Activated naive CD8-positive, alpha-beta T cell treated with anti-CD3 and anti-CD28 coated beads, Interleukin-2, amount 50 U/mL, for 24 hours (primary cell): ENCODE measurements around the gene INSM2.

ENCODE experiments used
- ATAC-seq: fragments of 150-1000 bp; cut with Tn5 transposase; one replicate; pipeline ENCODE4 v1.10.0; 2021
- DNase-seq: peaks from one replicate; pipeline ENCODE4 v3.0.0; 2021
- H3K27ac Mint-ChIP-seq: one replicate; pipeline ENCODE4 v1.8.0; 2021; ENCODE audit warnings: mild to moderate bottlenecking, mixed read lengths
- H3K27me3 Mint-ChIP-seq: one replicate; pipeline ENCODE4 v1.8.0; 2021; ENCODE audit warnings: mixed read lengths
- H3K36me3 Mint-ChIP-seq: one replicate; pipeline ENCODE4 v1.8.0; 2021; ENCODE audit warnings: low read depth, mixed read lengths
- H3K4me1 Mint-ChIP-seq: one replicate; pipeline ENCODE4 v1.8.0; 2021; ENCODE audit warnings: mixed read lengths
- H3K4me3 Mint-ChIP-seq: one replicate; pipeline ENCODE4 v1.8.0; 2021; ENCODE audit warnings: mild to moderate bottlenecking, moderate library complexity, mixed read lengths
- H3K9me3 Mint-ChIP-seq: one replicate; pipeline ENCODE4 v1.8.0; 2021; ENCODE audit warnings: mixed read lengths

The INSM2 gene, protein sequence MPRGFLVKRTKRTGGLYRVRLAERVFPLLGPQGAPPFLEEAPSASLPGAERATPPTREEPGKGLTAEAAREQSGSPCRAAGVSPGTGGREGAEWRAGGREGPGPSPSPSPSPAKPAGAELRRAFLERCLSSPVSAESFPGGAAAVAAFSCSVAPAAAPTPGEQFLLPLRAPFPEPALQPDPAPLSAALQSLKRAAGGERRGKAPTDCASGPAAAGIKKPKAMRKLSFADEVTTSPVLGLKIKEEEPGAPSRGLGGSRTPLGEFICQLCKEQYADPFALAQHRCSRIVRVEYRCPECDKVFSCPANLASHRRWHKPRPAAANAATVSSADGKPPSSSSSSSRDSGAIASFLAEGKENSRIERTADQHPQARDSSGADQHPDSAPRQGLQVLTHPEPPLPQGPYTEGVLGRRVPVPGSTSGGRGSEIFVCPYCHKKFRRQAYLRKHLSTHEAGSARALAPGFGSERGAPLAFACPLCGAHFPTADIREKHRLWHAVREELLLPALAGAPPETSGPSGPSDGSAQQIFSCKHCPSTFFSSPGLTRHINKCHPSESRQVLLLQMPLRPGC

DNA sequence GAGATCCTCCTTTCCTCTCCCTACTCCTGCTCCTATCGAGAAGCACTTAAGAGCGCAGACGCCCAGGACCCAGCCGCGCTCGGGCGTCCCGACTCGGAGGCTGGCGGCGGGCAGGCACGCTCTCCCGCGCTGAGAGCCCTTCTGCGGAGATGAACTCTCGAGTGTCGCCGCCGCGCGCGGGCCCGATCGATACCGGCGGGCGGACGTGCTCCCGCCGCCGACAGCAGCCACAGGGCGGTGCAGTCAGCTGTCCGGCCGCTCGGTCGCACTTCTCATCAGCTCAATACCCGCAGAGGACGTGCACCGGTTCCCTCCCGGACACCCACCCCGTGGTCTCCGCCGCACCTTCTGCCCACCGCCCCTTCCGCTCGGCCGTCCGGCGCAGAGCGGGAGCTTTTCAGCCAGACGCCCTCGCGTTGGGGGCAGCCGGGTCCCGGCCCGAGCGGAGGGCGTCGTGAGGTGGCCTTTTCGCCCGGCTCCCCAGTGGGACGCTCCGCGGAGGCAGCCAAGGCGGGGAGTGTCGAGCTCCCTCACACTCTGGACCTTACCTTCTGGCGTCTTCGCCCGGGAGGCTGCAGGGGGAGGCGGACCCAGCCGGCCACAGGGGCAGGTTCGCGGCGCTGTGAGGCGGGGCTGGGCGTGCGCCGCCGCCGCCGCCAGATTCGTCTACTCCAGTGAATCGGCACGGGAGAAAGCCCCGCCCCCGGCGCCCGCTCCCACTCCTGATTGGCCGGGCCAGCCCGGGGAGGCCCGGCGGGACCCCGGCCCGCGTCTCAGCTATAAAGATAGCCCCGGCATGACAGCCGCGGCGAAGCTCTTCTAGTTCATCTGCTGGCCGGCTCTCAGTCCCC is at the start of gene INSM2:
INSM2 (plus strand) TSS at position 808 of the 851 bp plus-strand sequence. CDS start 89 bp downstream, outside the sequence.
- Mint-ChIP-seq H3K27ac (no peak within 1 kb of the TSS), H3K9me3 (no peaks in the 10 kb centered on the region), H3K4me3 (peak within 1 kb of the TSS; percentile 68), H3K27me3 (peaks cover 60% of the 10 kb centered on the region), H3K36me3 (peaks cover 3% of the 10 kb centered on the region), H3K4me1 (peaks cover 14% of the 10 kb centered on the region)
- peak; percentile 72 for ATAC-seq
- peak; percentile 82 for DNase-seq

DNA sequence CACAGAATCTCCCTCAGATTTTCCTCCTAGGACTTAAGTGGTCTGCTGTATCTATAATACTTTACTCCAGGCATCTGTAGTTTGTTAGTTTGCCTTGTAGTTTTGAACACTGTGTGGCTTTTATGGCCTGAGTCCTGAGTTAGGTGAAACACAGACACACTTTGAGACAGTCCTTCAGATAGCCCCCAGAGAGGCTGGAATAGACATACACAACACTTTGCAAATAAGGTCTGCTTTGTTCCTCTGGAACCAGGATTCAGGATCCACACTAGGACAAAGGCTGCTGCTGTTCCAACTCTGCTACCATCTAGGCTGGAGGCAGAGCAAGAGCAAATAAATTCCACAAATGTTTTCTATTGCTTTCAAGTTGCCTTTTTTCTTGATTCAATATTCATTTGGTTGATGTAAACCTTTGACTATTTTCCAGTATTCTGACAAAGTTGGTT is 41.4 kb upstream of the INSM2 start:
- H3K9me3 Mint-ChIP-seq, result peaks cover 8% of the 10 kb centered on the region
- no peak for ATAC-seq
- peaks cover 17% of the 10 kb centered on the region for H3K27me3 Mint-ChIP-seq

DNA sequence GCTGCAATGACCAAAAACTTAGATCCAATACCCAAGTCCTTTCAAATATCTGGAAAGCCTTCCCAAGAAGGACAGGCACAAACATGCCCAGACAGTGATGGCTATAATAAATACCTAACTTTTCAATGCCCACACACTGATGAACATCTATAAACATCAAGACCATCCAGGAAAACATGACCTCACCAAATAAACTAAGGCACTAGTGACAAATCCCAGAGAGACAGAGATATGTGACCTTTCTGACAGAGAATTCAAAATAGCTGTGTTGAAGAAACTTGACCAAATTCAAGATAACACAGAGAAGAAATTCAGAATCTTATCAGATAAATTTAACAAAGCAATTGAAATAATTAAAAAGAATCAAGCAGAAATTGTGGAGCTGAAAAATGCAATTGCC is 38.7 kb upstream of the INSM2 start:
- Mint-ChIP-seq H3K4me1 (no peaks in the 10 kb centered on the region), H3K4me3 (no peak overlapping the region)

More for the DNA sequence above, 41.4 kb upstream of the INSM2 start:
- Mint-ChIP-seq H3K36me3 (peaks cover 2% of the 10 kb centered on the region), H3K4me1 (no peaks in the 10 kb centered on the region), H3K27ac (no peak overlapping the region), H3K4me3 (no peak overlapping the region)
- no peak for DNase-seq

DNA sequence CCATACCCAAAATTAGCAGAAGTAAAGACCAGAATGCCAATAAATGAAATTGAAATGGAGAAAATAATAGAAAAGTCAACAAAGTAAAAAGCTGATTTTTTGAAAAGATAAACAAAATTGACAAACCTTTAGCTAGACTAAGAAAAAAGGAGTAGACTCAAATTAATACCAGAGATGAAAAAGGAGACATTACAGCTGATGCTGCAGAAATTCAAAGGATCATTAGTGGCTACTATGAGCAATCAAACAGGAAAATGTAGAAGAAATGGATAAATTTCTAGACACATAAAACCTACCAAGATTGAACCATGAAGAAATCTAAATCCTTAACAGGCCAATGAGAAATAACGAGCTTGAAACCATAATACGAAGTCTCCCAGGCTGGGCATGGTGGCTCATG is 34.8 kb upstream of the INSM2 start:
- no peaks in the 10 kb centered on the region for H3K36me3 Mint-ChIP-seq
- peaks cover 41% of the 10 kb centered on the region for H3K27me3 Mint-ChIP-seq
- DNase-seq (no peak), ATAC-seq (no peak)
- peaks cover 8% of the 10 kb centered on the region for H3K9me3 Mint-ChIP-seq
- no peaks in the 10 kb centered on the region for H3K4me1 Mint-ChIP-seq
- no peak overlapping the region for H3K4me3 Mint-ChIP-seq
- no peak overlapping the region for H3K27ac Mint-ChIP-seq

More for the DNA sequence above, 38.7 kb upstream of the INSM2 start:
- ATAC-seq, result no peak
- no peak overlapping the region for H3K27ac Mint-ChIP-seq
- no peak for DNase-seq
- H3K9me3 Mint-ChIP-seq, result peaks cover 13% of the 10 kb centered on the region
- peaks cover 2% of the 10 kb centered on the region for H3K36me3 Mint-ChIP-seq
- peaks cover 35% of the 10 kb centered on the region for H3K27me3 Mint-ChIP-seq

DNA sequence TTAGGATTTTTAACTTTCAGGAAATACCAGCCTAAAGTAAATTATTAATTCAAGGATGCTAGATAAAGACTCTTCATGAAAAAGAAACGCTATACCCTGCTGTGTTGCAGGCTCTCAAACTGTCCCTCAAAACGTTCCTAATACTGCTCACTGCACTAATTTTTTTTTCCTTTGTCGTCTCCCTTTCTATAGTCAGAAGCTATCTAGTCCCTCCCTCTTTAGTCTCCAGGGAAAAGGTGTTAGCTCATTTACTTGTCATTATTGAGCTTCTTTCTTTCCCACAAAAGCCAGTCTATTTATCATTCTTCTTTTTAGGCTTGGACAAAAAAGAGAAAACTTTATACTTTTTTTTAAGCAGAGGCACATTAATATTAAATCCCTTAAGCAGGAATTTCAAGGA is 30.3 kb upstream of the INSM2 start:
- DNase-seq (no peak), ATAC-seq (no peak)
- H3K4me3 Mint-ChIP-seq, result no peak overlapping the region
- peaks cover 8% of the 10 kb centered on the region for H3K9me3 Mint-ChIP-seq
- H3K4me1 Mint-ChIP-seq, result no peaks in the 10 kb centered on the region
- peaks cover 29% of the 10 kb centered on the region for H3K27me3 Mint-ChIP-seq
- H3K27ac Mint-ChIP-seq, result no peak overlapping the region
- no peaks in the 10 kb centered on the region for H3K36me3 Mint-ChIP-seq

DNA sequence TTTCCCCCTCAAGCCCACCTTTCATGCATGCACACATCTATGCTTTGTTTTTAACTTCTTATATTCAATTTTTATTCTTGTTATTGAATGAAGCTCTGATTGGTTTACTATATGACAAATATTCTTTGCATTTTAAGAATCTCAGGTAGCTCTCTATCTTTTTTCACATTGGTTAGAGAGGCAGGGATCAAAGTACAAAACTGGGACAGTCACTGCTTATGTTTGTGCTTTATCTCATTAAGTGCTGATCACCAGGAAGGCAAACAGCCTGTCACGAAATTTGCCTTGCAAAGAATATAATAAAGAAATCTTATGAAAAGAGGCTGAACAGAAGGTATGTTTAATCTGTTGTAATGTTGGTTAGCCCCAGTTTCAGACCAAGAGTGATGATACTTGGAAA is 29.7 kb upstream of the INSM2 start:
- DNase-seq (no peak), ATAC-seq (no peak)
- Mint-ChIP-seq H3K27me3 (peaks cover 23% of the 10 kb centered on the region), H3K4me1 (no peaks in the 10 kb centered on the region), H3K36me3 (no peaks in the 10 kb centered on the region), H3K27ac (no peak overlapping the region), H3K9me3 (peaks cover 8% of the 10 kb centered on the region), H3K4me3 (no peak overlapping the region)

DNA sequence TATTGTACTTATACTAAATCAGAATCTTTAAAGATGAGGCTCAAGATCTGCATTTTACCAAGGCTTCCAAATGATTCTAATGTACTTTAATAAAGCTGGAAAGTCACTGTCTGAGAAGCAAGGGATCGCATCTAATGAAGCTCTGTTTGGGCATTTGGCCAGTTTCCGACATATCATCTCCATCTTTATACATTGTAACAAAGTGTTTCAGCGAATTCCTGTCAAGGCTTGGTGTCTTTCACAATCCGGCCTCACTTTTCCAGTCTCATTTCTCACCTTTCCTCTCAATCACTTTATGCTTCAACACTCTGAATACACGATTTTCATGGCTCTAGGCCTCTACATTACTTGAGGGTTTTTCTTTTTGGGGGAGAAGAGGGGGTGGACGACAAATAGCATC is 27.5 kb upstream of the INSM2 start:
- no peak overlapping the region for H3K27ac Mint-ChIP-seq
- H3K4me1 Mint-ChIP-seq, result no peaks in the 10 kb centered on the region
- H3K4me3 Mint-ChIP-seq, result no peak overlapping the region
- H3K27me3 Mint-ChIP-seq, result peaks cover 8% of the 10 kb centered on the region
- no peak for ATAC-seq
- no peak for DNase-seq
- no peaks in the 10 kb centered on the region for H3K9me3 Mint-ChIP-seq
- H3K36me3 Mint-ChIP-seq, result no peaks in the 10 kb centered on the region

DNA sequence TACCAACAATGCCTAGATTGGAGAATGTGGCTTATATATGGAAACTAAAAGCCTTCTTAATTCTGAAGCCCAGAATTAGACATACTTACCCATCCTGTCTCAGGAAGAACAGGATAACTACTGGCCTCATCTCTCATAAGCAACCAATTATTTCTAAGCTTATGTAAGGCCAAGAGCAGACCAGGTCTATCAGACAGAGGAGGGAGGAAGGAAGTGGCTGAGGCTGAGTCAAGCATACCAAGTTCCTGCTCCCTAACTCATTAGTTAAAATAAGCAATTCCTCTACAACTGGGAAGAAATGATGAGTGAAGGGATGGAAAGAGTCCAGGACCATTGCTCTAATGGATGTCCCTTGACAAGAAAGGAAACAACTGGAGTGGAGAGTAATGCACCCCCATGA is 27.0 kb upstream of the INSM2 start:
- H3K36me3 Mint-ChIP-seq, result no peaks in the 10 kb centered on the region

DNA sequence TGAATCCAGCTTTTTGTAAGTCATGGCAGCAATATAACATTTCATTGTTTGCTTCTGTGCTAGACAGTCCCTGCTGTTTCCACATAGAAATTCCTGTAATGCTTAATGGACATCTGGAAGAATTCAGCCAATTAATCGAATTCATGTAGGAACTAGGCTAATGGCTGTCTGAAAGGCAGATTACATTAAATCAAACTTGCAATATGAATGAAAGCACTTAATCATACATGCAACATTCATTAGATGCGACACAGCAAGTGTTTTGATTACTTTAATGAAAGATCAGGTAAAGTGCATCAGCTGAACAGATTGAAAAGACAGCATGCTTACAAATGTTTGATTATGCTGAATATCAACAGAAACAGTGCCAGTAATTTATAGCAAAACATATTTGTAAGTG is 24.1 kb upstream of the INSM2 start:
- Mint-ChIP-seq H3K4me3 (no peak overlapping the region), H3K4me1 (no peaks in the 10 kb centered on the region), H3K9me3 (no peaks in the 10 kb centered on the region), H3K27ac (no peak overlapping the region), H3K36me3 (no peaks in the 10 kb centered on the region), H3K27me3 (peaks cover 5% of the 10 kb centered on the region)
- no peak for DNase-seq
- ATAC-seq, result no peak

More for the DNA sequence above, 27.0 kb upstream of the INSM2 start:
- DNase-seq (no peak), ATAC-seq (no peak)
- Mint-ChIP-seq H3K27me3 (peaks cover 8% of the 10 kb centered on the region), H3K27ac (no peak overlapping the region), H3K4me3 (no peak overlapping the region), H3K9me3 (no peaks in the 10 kb centered on the region), H3K4me1 (no peaks in the 10 kb centered on the region)

DNA sequence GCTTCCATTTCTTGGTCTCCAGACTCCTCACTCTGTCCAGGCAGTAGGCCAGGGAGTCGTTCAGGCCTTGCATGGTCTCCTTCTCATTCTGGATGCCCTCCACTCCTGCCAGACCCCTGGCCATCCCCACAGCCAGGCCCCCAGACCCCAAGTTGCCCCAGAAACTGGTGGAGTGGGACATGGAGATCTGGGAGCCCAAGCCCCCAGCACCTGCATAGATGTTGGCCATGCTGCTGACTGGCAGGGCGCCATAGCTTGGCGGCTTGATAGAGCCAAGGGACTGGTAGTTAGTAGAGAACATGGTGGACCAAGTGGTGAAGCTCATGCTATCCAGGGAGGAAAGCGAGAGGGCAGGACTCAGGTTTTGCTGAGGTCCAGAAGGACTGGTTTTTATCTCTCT is 21.2 kb upstream of the INSM2 start:
- DNase-seq (no peak), ATAC-seq (no peak)
- no peak overlapping the region for H3K4me3 Mint-ChIP-seq
- H3K27me3 Mint-ChIP-seq, result peaks cover 2% of the 10 kb centered on the region
- no peak overlapping the region for H3K27ac Mint-ChIP-seq
- H3K36me3 Mint-ChIP-seq, result no peaks in the 10 kb centered on the region
- H3K9me3 Mint-ChIP-seq, result no peaks in the 10 kb centered on the region
- no peaks in the 10 kb centered on the region for H3K4me1 Mint-ChIP-seq

DNA sequence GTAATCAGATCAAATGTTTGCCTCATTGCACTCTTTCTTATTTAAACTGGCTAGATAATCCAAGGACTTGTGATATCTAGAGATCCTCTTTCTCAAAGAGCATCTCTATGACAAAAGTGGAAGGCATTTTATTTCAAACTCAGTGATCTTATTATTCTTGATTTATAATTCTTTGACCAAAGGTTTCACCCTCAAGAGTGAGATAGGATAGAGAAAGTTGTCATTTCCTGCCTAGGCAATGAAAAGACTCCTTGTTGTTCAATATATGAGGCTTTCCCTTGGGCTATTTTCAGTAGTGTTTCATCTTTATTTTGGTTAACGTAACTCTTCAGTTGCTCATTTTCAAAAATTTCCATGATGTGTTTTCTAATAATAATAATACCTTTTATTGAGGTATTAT is 18.0 kb upstream of the INSM2 start:
- H3K4me3 Mint-ChIP-seq, result no peak overlapping the region
- no peaks in the 10 kb centered on the region for H3K4me1 Mint-ChIP-seq
- ATAC-seq (no peak), DNase-seq (no peak)
- no peak overlapping the region for H3K27ac Mint-ChIP-seq
- no peaks in the 10 kb centered on the region for H3K9me3 Mint-ChIP-seq
- no peaks in the 10 kb centered on the region for H3K36me3 Mint-ChIP-seq
- peaks cover 6% of the 10 kb centered on the region for H3K27me3 Mint-ChIP-seq

DNA sequence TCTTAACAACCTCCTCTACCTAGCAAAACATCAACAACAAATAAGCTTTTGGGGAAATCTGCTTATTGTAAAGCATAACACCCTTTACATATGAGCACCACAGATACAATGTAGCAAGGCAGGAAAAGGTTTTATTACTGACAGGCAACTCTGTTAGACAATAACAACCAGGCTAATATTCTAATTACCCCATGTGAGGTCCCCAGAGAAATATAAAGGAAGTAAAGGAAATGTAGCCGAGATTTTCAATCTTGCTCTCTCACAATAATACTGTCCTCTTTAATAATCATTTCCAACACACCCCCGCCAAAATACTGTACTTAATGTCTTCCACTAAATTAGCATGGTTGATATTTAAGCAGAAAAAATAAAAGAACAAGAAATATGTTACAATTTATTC is 14.0 kb upstream of the INSM2 start:
- Mint-ChIP-seq H3K9me3 (no peaks in the 10 kb centered on the region), H3K27me3 (peaks cover 17% of the 10 kb centered on the region), H3K36me3 (no peaks in the 10 kb centered on the region), H3K27ac (no peak overlapping the region), H3K4me3 (no peak overlapping the region), H3K4me1 (no peaks in the 10 kb centered on the region)
- ATAC-seq, result no peak
- DNase-seq, result no peak

DNA sequence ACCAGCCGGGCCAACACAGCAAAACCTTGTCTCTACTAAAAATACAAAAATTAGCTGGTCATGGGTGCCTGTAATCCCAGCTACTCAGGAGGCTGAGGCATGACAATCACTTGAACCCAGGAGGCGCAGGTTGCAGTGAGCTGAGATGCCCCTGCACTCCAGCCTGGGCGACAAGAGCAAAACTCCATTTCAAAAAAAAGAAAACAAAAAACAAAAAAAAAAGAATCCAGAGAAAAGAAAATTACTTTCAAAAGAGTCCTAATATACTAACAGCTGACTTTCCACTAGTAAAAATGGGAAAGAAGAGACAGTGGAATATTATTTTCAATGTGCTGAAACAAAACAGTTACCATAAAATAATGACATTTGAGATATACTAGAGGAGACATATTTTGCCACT is 8.3 kb upstream of the INSM2 start:
- Mint-ChIP-seq H3K36me3 (no peaks in the 10 kb centered on the region), H3K27ac (no peak overlapping the region), H3K4me1 (no peaks in the 10 kb centered on the region), H3K9me3 (no peaks in the 10 kb centered on the region), H3K27me3 (peaks cover 31% of the 10 kb centered on the region), H3K4me3 (no peak overlapping the region)
- DNase-seq, result no peak
- ATAC-seq, result no peak

DNA sequence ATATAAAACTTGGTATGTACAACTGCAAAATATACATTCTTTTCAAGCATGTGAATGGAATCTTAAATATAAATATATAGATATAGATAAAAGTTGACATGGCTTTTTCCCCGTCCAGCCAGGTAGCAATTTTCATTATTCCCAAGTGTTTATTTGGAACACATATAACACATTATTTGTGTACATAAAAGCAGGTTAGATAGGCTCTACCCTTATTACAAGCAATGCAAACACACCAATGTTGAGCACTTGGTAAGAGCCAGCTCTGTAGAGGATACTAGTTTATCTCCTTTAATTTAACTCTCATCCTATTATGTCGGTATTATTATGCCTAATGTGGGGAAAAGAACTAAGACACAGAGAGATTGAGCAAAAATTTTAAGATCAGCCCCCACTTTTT is 7.0 kb upstream of the INSM2 start:
- ATAC-seq (no peak), DNase-seq (no peak)
- H3K27ac Mint-ChIP-seq, result no peak overlapping the region
- no peaks in the 10 kb centered on the region for H3K36me3 Mint-ChIP-seq
- no peaks in the 10 kb centered on the region for H3K4me1 Mint-ChIP-seq
- peaks cover 38% of the 10 kb centered on the region for H3K27me3 Mint-ChIP-seq
- H3K4me3 Mint-ChIP-seq, result no peak overlapping the region
- H3K9me3 Mint-ChIP-seq, result no peaks in the 10 kb centered on the region
